GM10248 (cell line): ENCODE results near the gene TMPRSS12.
"Not testable (repeated sequence)": the region's sequence is repeated elsewhere in the genome, so short reads cannot be mapped to it uniquely, and the experiment has no call there.

Experiments
- CTCF ChIA-PET: fragments of 300-600 bp; sonication (Branson Sonifier 250); formaldehyde crosslinking; extraction: SDS; loops from one replicate; lab custom pipeline; 2021; ENCODE audit warnings: antibody characterized with exemption; lab: Yijun Ruan, JAX
- POLR2A ChIA-PET: fragments of 350-650 bp; sonication (Branson Sonifier 250); formaldehyde crosslinking; extraction: SDS; loops from one replicate; lab custom pipeline; 2020; ENCODE audit warnings: antibody characterized with exemption; lab: Yijun Ruan, JAX
- DNase-seq: peaks from one replicate; pipeline ENCODE4 v3.0.0; 2012; ENCODE audit errors: extremely low spot score
- CTCF ChIP-seq: IDR thresholded peaks from 2 replicates; pipeline ENCODE4 v1.5.1; 2012; ENCODE audit warnings: mild to moderate bottlenecking, low read depth; ENCODE audit errors: extremely low read depth, missing control alignments, control extremely low read depth

The TMPRSS12 gene

GRCh38 chr12:50859621-50860310 is 17.0 kb downstream of the TMPRSS12 start:
- DNase-seq = no peak
- ChIA-PET POLR2A (no interaction called here), CTCF (interaction anchor here (1.2 kb wide), 2 partner anchors 11 to 482 kb away, joined by 3 to 4 read pairs; no protein-coding TSS in a partner anchor)
- no peak for TF ChIP-seq CTCF

- ChIA-PET POLR2A (no interaction called here), CTCF (interaction anchor here (1.1 to 1.2 kb wide), 2 partner anchors 19 to 62 kb away, joined by 3 to 4 read pairs; no protein-coding TSS in a partner anchor)
- no peak for DNase-seq
- no peak for TF ChIP-seq CTCF
Measured at GRCh38 chr12:50862316-50862715, 19.6 kb downstream of the TMPRSS12 start.

- CTCF ChIA-PET = no interaction called here
- DNase-seq = no peak
- no peak for TF ChIP-seq CTCF
- POLR2A ChIA-PET = no interaction called here
Measured at GRCh38 chr12:50865266-50865665, 22.5 kb downstream of the TMPRSS12 start.

GRCh38 chr12:50868881-50869280 is 26.2 kb downstream of the TMPRSS12 start:
- DNase-seq, CTCF ChIA-PET, POLR2A ChIA-PET: not testable (repeated sequence)

GRCh38 chr12:50882563-50882962 is 39.8 kb downstream of the TMPRSS12 start:
- TF ChIP-seq CTCF = no peak
- POLR2A ChIA-PET = no interaction called here
- no peak for DNase-seq
- CTCF ChIA-PET = interaction anchor here (1.7 kb wide), 1 partner anchor 21 kb away, joined by 4 read pairs; no protein-coding TSS in a partner anchor

GRCh38 chr12:50887191-50887590 is 44.5 kb downstream of the TMPRSS12 start:
- ChIA-PET POLR2A (no interaction called here), CTCF (interaction anchor here (1.4 kb wide), 1 partner anchor 43 kb away, joined by 3 read pairs; no protein-coding TSS in a partner anchor)
- DNase-seq = no peak
- no peak for TF ChIP-seq CTCF

GRCh38 chr12:50888666-50889065 is 45.9 kb downstream of the TMPRSS12 start:
- no peak for TF ChIP-seq CTCF
- ChIA-PET CTCF (interaction anchor here (1.3 kb wide), 1 partner anchor 13 kb away, joined by 4 read pairs; no protein-coding TSS in a partner anchor), POLR2A (no interaction called here)
- DNase-seq = no peak
